HEK293 (cell line): Measurements from ENCODE around the gene CYP3A7.
"Not testable (repeated sequence)": the region's sequence is repeated elsewhere in the genome, so short reads cannot be mapped to it uniquely, and the experiment has no call there.

ENCODE experiments used
- ZNF274 ChIP-seq, 2 experiments: fragments of 200-500 bp in 1 of 2; fragments of 450-650 bp in 1 of 2; sonication (Bioruptor generic) in 1 of 2; formaldehyde crosslinking in 1 of 2; IDR thresholded peaks; 2 replicates each; pipeline versions ENCODE4 v1.5.1 to v1.6.1; 2014 to 2016; ENCODE audit warnings: borderline replicate concordance in 1 of 2, inconsistent platforms in 1 of 2, low read length in 1 of 2, missing biosample characterization in 1 of 2, missing genetic modification characterization in 1 of 2
- TF ChIP-seq, protein P1 (sequence below): fragments of 450-650 bp; formaldehyde crosslinking; IDR thresholded peaks from 2 replicates; pipeline ENCODE4 v1.5.1; 2016; ENCODE audit warnings: missing biosample characterization, missing genetic modification characterization

DNA sequence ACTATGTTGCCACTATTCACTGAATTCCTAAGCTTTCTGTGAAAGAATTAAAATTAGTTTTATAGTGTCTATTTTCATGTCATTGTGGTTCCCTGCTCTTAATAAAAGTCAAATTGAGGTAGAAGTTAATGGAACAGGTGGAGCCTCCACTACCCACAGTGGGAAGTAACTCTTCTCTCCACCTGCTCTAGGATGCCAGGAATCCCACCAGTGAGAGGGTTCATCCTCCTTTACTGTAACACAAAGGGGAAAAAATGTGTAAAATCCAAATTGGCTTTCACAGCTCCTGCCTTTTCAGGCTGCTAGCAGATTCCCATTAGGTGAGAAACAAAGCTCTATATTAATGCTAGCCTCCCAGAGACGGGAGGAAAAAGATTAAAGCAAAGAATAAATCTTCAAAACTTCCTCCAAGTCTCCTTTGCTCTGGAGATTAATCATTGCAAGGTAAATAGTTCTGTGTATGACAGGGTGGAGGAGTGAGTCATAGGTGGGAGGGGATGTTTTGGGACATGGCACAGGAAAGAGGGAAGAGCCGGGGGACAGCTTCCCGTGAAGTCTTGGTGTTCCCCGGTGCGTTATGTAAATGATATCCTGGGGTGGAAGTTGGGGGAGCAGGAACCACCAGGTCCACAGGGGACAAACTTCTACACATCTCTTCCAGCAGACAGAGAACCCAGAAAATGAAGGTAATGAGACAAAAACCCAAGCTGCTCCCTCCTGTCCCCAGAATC lies 16.5 kb upstream of the CYP3A7 start:
- TF ChIP-seq, protein P1, sequence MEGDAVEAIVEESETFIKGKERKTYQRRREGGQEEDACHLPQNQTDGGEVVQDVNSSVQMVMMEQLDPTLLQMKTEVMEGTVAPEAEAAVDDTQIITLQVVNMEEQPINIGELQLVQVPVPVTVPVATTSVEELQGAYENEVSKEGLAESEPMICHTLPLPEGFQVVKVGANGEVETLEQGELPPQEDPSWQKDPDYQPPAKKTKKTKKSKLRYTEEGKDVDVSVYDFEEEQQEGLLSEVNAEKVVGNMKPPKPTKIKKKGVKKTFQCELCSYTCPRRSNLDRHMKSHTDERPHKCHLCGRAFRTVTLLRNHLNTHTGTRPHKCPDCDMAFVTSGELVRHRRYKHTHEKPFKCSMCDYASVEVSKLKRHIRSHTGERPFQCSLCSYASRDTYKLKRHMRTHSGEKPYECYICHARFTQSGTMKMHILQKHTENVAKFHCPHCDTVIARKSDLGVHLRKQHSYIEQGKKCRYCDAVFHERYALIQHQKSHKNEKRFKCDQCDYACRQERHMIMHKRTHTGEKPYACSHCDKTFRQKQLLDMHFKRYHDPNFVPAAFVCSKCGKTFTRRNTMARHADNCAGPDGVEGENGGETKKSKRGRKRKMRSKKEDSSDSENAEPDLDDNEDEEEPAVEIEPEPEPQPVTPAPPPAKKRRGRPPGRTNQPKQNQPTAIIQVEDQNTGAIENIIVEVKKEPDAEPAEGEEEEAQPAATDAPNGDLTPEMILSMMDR (tag by site-specific recombination) = not testable (repeated sequence)
- not testable (repeated sequence) for TF ChIP-seq ZNF274 (IDR thresholded peaks at IDR 0.05; ENCODE audit: low read length); ZNF274 (tag by site-specific recombination; IDR thresholded peaks at IDR 0.05; ENCODE audit: borderline replicate concordance)
